ENCODE data around the gene HDAC4.
"Not testable (repeated sequence)": the region's sequence is repeated elsewhere in the genome, so short reads cannot be mapped to it uniquely, and the experiment has no call there.

The HDAC4 gene

GRCh38 chr2:239188536-239188935, 212.3 kb downstream of the HDAC4 start:
- no peak for DNase-seq (ENCODE audit: low read depth in 2 of 2)

DNA sequence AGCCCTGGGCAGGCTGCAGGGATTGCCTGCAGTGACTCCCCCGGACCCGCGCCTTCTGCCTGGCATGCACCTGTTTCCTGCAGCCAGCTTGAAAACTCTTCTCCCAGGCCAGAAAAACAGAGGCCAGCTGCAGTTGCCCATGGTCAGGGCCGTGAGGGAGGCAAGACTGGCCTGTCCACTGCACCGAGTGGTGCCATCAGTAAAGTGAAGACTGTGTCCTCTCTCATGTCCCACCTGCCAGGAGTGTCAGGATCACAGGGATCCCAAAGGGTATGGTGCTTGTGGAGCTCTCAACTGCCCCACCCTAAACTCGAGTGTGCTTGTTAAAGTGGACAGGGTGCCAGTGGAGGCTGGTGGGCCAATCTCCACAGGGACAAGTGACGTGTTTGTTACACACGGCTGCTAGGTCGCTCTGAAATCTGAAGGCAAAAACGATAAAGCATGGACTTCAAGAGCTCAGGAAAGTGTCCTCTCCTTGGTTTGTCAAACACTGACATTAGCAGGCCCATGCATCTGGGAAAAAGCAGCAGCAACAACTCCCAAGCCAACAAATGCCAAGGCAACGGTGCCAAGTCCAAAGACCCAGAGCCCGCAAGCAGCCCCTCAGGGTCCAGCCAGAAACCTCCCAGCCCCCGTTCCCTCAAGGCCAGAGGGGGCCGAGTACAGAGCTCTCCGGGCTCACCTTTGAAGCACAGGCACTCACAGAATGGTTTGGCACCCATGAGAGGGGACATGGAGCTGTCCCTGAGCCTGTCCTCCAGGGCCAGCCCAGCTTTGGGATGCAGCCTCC, 213.2 kb downstream of the HDAC4 start:
- DNase-seq (ENCODE audit: low read depth in 2 of 2): no peak

DNA sequence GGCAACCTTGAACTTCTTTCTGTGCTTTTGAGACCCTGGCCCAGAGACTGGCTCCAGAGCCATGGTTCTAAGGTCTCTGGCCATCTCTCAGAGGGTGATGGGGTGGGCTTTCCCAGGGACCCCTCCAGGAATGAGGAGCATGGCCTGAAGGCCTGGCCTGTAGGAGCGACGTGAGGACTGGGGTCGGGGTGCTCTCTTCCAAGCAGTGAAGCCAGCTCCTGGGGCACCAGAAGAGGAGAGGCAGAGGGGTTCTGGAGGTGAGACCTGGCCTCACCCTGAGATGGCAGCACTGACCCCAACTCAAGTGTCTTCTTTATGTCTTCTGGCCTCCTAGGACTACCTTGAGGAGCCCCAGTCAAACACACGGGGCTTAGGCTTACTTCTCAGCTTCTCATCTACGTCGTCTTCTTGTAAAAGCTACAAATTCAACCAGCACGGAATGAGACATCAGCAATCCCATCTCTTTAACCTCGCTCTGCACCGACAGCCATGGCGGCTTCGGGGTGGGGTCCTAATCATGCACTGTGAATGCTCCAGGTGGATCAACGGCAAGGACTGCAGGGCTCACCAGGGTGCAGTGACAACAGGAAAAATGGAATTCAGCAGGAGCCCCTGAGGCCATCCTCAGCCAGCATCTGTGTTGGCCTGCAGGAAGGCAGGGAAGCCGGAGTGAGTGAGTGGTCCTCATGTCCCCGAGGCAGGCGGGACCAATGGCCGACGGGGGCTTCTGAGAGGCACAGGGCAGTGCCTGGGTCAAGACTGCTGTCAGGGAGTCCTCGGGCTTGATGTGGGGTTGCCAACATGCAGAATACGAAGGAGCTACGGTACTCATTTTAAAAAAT, 214.1 kb downstream of the HDAC4 start:
- DNase-seq (ENCODE audit: low read depth in 2 of 2): no peak

- no peak for DNase-seq (ENCODE audit: low read depth in 2 of 2)
Measured at GRCh38 chr2:239184968-239185903, 215.6 kb downstream of the HDAC4 start.

DNA sequence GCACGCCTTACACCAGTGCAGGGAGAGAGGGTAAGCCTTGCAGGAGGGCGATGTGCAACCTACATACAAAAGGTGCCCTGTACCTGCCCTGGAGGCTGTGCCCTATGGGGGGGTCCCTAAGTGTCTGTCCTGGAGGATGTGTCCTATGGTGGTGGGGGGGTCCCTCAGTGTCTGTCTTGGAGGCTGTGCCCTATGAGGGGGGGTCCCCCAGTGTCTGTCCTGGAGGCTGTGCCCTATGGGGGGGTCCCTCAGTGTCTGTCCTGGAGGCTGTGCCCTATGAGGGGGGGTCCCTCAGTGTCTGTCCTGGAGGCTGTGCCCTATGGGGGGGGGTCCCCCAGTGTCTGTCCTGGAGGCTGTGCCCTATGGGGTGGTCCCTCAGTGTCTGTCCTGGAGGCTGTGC, 216.6 kb downstream of the HDAC4 start:
- no peak for DNase-seq (ENCODE audit: low read depth in 2 of 2)

DNA sequence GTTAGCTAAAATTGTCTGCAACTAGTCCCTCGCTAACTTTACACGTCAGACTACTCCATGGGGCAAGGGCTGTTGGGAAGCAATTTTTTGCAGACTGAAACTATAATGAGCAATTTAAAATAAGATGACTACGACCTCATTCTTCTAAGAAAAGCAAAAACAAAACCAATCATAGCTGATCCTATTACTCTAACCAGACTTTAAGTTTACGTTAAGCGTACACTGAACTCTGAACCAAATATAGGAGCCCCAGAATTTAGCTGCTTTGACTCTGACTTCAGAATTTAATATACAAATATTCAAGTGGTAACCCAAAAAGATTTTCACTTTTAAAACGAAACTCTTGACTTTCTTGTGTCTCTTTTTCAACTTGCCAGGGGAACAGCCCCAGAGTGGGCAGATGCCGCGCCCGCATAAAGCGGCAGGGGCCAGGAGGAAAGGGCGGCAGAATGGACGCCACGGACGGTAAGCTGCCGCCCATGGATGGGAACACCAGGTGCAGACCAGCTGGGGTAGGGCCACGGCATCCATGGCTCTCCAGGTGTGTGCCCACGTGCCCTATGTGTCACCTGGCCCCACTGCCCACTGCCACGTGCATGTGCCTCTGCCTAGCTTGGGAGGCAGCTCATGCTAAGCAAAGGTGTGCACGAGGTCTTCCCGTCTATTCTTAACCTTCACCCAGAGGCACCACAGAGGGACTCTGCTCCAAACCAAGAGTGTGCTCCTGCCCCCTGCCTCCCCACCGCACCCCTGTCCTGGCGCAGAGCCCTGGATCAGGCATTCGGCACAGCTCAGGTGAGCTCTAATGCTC, 217.6 kb downstream of the HDAC4 start:
- no peak for DNase-seq (ENCODE audit: low read depth in 2 of 2)

GRCh38 chr2:239181903-239182581, 218.8 kb downstream of the HDAC4 start:
- DNase-seq (ENCODE audit: low read depth in 2 of 2): no peak

DNA sequence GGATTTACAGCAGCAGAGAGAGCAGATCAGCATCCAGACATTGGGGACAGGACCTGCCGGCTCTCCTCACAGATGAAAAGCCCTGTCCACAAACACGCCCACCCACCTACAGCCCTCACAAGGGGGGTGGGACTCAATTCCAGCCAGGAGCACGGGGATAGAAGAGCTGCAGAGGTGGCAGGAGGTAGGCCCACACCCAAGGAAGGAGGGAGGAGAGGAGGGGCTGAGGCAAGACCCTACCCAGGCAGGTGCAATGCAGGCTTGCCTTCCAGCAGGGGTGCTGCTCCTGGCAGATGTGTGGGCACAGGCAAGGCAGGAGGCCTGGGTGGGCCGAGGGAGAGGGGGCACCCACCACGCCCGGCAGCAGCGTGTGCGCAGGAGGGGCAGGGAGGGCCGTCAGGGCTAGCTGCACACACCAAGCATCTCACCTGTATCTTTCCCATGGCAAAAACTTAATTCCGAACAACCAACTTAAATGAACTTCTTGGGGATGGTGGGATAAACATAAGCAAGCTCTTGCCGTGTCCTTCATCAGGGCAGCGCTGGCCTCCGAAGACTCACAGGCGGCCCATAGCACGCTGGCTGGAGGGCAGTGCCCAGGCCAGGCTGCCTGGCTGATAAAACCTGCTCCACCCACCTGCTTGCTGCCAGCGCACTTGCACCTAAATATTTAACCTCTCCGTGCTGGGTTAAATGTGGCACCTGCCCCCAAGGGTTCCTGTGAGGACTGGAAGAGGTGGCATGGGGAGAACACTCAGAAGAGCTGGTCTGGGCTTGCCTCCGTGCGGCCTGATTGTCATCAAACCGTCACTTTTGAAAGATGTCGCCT, 219.5 kb downstream of the HDAC4 start:
- DNase-seq (ENCODE audit: low read depth in 2 of 2): no peak

DNA sequence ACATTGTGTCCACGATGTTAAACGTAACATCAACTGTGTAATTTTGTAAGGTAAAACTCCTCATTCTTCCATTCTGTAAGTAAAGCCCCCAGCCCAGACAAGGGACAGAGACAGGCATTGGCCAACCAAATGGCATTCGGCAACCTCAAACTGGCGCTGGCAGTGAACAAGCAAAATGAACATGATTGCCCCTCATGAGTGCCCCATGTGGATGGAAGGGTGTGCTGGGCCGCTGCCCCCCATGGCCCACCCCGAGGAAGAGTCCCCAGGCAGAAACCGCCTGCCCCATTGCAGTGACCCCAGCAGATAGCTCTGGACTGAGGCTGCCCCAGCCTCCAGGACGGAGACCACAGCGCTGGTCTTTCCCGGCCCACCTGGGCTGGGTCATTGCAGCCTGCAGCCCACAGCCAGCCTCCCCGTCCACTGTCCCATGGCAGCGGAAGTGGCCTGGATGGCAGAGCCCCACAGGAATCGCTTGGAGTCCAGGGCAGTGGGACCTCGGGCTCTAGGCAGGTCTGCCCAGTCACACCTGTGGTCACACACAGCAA, 220.2 kb downstream of the HDAC4 start:
- DNase-seq (ENCODE audit: low read depth in 2 of 2): no peak

DNA sequence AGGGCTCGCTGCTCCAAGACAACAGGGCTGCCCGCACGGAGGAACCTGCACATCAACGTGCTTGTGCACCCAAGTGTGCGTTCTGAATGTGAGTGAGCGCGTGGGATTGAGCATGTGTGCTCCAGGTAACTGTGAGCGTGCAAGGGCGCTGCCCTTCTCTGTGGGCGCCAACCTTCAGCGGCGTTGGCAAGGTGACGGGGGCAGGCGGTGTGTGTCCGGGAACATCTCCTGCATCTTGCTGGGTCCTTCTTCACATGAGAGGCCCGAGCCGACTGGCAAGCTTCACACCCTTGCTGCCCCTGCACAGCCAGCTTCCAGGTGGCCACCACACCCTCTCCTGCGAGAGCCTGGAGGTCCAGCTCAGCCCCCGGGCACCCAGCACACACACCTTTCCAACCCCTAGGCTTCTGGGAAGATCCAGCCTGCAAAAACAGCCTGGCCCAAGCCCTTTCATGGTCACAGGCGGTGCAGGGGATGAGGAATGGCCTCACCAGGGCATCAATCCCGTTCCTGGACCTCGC, 220.9 kb downstream of the HDAC4 start:
- no peak for DNase-seq (ENCODE audit: low read depth in 2 of 2)

DNA sequence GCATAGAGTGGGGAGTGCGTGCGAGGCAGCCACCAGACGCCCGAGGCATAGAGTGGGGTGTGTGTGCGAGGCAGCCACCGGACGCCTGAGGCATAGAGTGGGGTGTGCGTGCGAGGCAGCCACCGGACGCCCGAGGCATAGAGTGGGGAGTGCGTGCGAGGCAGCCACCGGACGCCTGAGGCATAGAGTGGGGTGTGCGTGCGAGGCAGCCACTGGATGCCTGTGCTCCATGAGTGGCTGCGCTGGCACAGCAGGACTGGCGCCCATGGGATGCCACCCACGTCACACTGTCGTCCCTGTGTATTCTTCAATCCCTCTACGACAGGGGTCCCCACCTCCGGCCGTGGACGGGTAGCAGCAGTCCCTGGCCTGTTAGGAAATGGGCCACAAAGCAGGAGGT, 221.9 kb downstream of the HDAC4 start:
- DNase-seq (ENCODE audit: low read depth in 2 of 2): no peak

GRCh38 chr2:239178484-239178883, 222.3 kb downstream of the HDAC4 start:
- no peak for DNase-seq (ENCODE audit: low read depth in 2 of 2)

- no peak for DNase-seq (ENCODE audit: low read depth in 2 of 2)
Measured at GRCh38 chr2:239177908-239178307, 222.9 kb downstream of the HDAC4 start.

- no peak for DNase-seq (ENCODE audit: low read depth in 2 of 2)
Measured at GRCh38 chr2:239177325-239177724, 223.5 kb downstream of the HDAC4 start.

DNA sequence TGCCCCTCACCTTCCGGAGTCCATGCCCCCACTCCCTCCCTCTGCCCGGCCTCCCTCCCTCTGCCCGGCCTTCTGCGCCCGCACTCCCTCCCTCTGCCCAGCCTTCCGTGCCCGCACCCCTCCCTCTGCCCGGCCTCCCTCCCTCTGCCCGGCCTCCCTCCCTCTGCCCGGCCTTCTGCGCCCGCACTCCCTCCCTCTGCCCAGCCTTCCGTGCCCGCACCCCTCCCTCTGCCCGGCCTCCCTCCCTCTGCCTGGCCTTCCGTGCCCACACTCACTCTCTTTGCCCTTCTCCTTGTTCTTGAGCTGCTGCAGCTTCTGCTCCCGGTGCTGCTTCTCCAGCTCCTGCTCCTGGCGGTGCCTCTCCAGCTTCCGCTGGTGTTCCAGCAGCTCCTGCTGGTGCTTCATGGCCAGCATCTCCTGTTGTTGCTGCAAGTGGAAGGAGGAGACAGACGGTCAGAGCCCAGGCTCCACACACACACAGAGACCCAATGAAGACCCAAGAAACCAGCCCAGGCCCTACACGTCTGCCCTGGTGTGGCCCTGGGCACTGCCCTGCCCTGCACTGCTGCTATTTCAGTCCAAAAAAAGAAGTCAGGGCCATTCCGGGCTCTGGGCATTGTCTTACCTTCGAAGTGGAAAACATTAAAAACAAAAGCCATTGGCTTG, 224.5 kb downstream of the HDAC4 start:
- DNase-seq (ENCODE audit: low read depth in 2 of 2): not testable (repeated sequence)

GRCh38 chr2:239175181-239175580, 225.6 kb downstream of the HDAC4 start:
- no peak for DNase-seq (ENCODE audit: low read depth in 2 of 2)

- no peak for DNase-seq (ENCODE audit: low read depth in 2 of 2)
Measured at GRCh38 chr2:239173301-239173700, 227.5 kb downstream of the HDAC4 start.

DNA sequence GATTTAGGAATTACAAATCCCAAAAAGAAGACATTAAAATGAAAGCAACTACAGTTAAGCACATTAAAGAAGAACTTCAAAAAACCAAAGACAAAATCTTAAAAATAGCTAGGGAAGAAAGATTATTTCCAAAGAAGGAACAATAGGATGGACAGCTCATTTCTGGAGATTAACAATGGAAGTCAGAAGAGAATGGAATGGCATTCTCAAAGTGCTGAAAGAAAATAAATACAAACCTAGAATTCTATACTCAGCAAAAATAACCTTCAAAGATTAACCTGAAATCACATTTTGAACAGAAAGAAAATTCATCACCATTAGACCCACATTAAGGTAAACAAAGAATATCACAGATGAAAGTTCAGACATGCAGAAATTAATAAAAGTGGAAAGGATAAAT, 229.2 kb downstream of the HDAC4 start:
- no peak for DNase-seq (ENCODE audit: low read depth in 2 of 2)
